HG02938 (cell line): Measurements from ENCODE around the gene PPP1R2B.
"Not testable (repeated sequence)": the region's sequence is repeated elsewhere in the genome, so short reads cannot be mapped to it uniquely, and the experiment has no call there.

Experiments
- ATAC-seq: cut with Tn5 transposase; IDR thresholded peaks from one replicate; pipeline ENCODE4 v1.9.1; 2021; ENCODE audit warnings: mild to moderate bottlenecking, moderate library complexity; ENCODE audit not compliant: unreplicated experiment

Gene PPP1R2B

DNA sequence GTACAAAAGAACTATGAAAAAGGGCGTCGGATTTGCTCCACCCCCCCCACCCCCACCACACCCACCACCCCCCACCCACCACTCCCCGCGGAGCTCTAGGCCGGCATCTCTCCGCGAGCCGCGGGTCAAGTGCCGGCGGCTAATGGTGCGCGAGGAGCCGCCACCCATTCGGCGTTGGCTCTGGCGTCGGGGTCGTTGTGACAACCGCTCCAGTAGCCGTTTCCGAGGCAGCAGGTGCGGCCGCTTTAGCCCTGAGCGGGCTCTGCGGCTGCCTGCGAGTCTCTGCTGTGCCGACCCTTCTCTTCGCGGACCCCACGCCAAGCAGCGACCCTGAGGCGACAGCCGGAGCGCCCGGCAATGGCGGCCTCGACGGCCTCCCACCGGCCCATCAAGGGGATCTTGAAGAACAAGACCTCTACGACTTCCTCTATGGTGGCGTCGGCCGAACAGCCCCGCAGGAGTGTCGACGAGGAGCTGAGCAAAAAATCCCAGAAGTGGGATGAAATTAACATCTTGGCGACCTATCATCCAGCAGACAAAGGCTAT is at the start of gene PPP1R2B:
Gene PPP1R2B (plus strand): TSS at position 90 of the 546 bp plus-strand sequence. CDS start 268 bp downstream, at position 358.
- ATAC-seq, result no peak

GRCh38 chr5:156800929-156801328 is 49.2 kb upstream of the PPP1R2B start:
- no peak for ATAC-seq

- no peak for ATAC-seq
Measured at GRCh38 chr5:156802501-156802900, 47.6 kb upstream of the PPP1R2B start.

DNA sequence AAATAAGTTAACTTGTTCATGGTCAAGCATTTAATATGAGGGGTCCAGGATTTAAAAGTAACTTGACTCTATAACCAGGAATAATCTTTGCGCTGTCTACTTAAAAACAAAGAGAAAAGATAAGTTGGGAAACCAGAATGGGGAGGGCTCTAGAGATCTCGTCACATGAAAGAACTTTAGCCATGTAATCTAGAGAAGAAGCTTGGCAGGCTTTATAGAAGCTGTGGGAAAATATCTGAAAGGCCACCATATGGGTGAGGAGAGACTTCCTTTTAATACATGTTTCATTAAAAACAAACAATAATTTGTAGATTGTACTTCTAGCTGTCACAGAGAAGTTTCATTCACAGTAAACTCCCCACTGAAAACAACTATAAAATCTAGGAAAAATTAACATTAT is 46.7 kb upstream of the PPP1R2B start:
- ATAC-seq, result no peak

DNA sequence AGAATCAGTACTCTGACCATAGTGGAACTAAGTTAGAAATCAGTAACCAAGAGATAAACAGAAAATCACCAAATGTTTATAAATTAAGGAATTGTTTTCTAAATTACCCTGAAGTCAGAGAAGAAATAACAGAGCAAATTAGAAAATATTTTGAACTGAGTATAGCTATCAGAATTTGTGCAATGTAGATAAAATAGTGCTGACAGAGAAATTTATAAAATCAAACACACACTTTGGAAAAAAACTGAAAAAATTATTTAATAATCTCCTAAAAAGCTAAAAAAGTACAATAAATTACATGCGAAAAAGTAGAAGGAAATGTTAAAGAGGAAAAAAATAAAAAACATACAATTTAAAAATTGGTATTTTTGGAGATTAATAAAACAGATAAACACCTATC is 37.1 kb upstream of the PPP1R2B start:
- no peak for ATAC-seq

DNA sequence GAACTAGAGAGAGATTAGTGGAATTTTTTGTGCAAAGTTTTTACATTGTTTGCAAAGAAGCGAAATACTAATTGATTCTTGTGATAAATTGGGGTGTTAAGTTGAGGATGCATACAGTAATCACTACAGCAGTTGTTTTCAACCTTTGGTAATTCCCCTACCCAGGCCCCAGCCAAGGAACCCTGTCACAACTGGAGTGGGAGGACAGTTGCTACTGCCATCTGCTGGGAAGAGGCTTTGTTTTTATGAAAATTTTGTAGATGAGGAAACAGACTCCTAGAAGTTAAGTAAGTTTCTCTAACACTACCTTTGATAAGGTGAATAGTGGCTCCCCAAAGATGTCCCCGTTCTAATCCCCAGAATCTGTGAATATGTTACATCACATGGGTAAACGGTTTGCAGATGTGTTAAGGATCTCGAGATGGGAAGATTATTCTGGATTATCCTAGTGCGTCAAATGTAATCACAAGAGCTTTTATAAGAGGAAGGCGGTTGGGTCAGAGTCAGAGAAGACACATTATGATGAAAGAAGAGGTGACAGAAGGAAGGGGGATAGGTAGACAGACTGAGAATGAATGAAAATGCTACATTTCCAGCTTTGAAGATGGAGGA is 34.0 kb upstream of the PPP1R2B start:
- ATAC-seq, result peak; percentile 51

DNA sequence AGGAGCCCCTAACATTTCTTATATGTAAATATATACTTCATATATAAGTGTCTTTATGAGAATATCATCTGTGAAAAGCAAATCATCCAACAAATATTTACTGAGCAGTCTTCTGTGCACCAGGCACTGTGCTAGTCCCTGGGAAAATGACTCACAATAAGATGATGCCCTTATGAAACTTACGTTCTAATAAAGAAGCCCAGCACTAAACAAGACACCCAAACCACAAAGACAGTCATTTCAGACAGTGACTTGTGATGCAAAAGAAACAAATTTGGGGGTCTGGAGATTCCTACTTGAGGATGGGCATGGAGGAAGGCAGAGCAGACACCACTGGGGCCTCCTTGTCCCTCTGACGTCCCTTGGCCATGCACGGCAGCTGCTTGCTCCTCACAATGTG is 30.6 kb upstream of the PPP1R2B start:
- peak; percentile 50 for ATAC-seq

GRCh38 chr5:156819967-156820581 is 30.0 kb upstream of the PPP1R2B start:
- ATAC-seq, result no peak

GRCh38 chr5:156824241-156824640 is 25.9 kb upstream of the PPP1R2B start:
- ATAC-seq, result no peak

DNA sequence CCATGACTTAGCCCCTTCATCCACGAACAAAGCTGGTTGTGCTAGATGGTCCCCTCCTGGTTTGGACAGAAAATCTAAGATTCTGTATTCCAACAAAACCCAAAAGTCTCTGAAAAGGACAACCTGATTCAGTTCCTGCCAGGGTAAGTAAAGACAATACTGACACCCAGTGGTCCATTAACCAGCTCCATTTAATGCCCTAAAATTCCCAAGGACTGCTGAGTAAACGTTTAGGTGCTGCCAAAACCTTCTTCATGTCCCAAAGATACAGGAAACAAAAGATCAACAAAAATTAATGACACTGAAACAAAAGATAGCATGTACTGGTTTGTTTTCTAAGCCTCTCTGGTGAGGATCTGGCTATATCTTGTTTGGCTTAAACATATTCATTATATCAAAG is 25.3 kb upstream of the PPP1R2B start:
- ATAC-seq, result no peak

DNA sequence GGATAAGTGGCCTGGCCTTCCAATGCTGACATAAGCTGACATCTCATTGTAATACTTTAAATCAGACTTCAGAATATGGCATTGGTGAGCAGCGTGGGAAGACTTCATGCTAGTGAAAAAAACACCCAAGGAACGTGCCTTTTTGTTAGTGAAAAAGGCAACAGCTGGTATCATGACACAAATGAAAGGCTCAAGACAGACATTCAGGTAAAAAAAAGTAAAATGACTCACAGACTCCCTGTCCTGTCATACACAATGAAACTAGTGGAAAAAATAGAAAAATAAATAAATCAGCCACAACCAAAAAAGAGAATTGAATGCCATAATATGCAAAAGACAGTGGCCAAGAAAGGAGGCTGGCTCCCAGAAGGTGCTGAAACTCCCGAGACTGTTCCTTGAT is 24.4 kb upstream of the PPP1R2B start:
- peak; percentile 41 for ATAC-seq

DNA sequence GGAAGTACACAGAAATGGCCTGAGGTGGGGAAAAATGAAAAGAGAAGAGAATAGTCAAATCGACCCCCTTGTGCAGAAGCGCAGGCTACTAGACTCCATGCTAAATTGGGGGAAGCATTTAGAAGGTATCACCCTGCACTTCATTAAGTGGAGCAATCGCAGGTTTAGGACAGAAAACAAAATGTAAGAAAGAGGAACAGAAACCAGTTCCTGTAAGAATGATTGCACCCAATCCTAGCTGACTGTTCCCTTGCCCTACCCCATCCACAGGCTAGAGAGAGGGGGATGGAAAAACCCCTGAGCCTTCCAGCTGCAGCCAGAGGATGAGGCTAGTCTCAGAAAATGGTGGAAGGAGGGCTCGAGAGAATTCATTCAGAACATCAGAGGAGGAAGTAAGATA is 23.9 kb upstream of the PPP1R2B start:
- peak; percentile 77 for ATAC-seq

DNA sequence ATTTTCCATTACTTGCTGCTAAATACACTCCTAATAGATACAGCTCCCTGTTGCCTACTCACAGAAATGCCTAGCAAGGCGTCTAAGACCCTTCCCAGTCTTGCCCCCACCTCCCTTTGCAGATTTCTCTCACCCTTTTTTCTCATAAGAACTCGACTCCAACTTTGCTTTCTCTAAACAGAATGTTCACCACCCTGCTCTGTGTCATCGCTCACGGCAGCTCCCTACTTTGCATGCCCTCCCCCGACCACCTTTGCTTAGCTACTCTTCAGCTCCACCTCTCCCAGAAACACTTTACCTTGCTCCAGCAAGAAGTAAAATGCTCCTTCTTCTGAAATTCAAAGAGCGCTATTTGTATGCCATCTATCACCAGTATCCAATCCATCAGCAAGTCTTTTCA is 15.2 kb upstream of the PPP1R2B start:
- ATAC-seq, result no peak

GRCh38 chr5:156835905-156836304 is 14.2 kb upstream of the PPP1R2B start:
- ATAC-seq, result no peak

- no peak for ATAC-seq
Measured at GRCh38 chr5:156836846-156837245, 13.2 kb upstream of the PPP1R2B start.

- no peak for ATAC-seq
Measured at GRCh38 chr5:156838961-156839360, 11.1 kb upstream of the PPP1R2B start.

DNA sequence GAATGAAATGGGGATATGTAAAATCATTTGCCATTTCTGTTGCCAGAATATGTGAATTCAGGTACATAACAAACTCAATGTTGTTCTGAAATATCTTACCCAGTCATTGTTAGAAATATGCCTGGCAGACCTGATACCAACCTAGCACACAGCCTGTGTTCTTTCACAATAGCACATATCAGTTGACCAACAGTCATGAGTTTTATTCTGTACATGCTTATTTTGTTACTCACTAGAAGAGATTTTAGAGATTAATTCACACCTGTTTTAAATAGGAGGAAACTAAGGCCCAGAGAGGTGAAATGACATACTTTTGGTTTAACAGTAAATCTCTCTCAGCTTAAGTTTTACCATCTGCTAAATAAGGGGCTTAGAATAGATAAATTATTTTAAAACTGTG is 8.4 kb upstream of the PPP1R2B start:
- no peak for ATAC-seq

DNA sequence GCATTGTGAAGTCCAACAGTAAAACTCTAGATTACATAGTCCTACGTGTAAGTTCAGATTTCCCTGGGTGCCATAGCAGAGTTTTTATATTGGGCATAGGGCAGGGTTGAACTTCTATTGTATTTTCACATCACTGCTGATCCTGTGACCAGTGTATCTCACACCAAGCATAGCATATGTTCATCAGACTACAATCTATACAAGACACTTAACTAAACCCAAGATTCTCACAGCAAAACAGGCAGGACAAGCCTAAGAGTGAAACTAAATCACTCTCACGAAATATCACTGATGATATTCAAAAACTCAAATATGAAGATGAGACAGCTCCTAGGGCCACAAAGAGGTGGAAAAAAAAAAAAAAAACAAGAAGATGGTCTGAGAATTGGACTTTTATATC is 3.2 kb upstream of the PPP1R2B start:
- ATAC-seq, result no peak

- not testable (repeated sequence) for ATAC-seq
Measured at GRCh38 chr5:156848447-156848846, 1.6 kb upstream of the PPP1R2B start.

- ATAC-seq, result no peak
Measured at GRCh38 chr5:156851880-156852279, 1.8 kb downstream of the PPP1R2B start.

GRCh38 chr5:156853055-156853454 is 3.0 kb downstream of the PPP1R2B start:
- ATAC-seq, result not testable (repeated sequence)

DNA sequence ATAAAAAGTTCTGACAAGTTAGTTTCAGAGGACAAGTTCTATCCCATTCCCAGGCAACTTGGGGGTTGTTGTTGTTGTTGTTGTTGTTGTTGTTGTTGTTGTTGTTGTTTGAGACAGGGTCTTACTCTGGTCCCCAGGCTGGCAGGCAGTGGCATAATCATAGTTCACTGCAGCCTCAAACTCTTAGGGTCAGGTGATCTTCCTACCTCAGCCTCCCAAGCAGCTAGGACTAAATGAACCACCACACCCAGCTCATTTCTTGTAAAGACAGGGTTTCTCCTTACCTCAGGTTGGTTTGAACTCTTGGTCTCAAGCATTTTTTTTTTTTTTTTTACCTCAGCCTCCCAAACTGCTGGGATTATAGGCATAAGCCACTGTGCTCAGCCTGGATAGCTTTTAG is 15.3 kb downstream of the PPP1R2B start:
- no peak for ATAC-seq

DNA sequence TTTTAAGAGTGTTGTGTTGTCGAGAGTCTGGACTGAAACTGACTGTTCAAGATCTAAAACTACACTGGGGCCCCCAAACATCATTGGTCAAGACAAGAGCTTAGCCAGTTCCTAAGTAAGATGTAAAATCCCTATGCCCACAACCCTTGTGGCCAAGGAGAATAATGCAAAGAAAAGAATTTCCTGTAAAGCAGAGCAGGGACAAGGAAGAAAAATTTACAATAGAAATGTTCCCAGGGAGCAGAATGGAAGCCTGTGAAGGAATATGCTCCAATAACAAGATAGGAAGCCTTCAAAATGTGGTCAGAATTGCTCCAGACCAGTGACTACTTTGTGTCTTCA is 20.4 kb downstream of the PPP1R2B start:
- ATAC-seq, result no peak
